Adipocyte (in vitro differentiated cells): ENCODE results near the gene KCNK16.

Source experiments
- DNase-seq: peaks from one replicate; pipeline ENCODE4 v3.0.0-alpha.2; 2015; ENCODE audit warnings: low read depth
- H3K27me3 ChIP-seq: replicated peaks from 2 replicates; pipeline ENCODE4 v1.7.0; 2013; ENCODE audit warnings: mild to moderate bottlenecking, low read length, moderate library complexity; ENCODE audit not compliant: control insufficient read depth, insufficient read depth
- H3K36me3 ChIP-seq: 2 replicates; pipeline ENCODE4 v1.7.0; 2013; ENCODE audit warnings: low read length, mild to moderate bottlenecking, moderate library complexity; ENCODE audit not compliant: control insufficient read depth, insufficient read depth, severe bottlenecking
- H3K4me1 ChIP-seq: 2 replicates; pipeline ENCODE4 v1.7.0; 2013; ENCODE audit warnings: mild to moderate bottlenecking, low read length, moderate library complexity; ENCODE audit not compliant: control insufficient read depth, insufficient read depth
- H3K4me3 ChIP-seq: 2 replicates; pipeline ENCODE4 v1.7.0; 2013; ENCODE audit warnings: mild to moderate bottlenecking, low read length, moderate library complexity
- H3K9ac ChIP-seq: 2 replicates; pipeline ENCODE4 v1.7.0; 2013; ENCODE audit warnings: mild to moderate bottlenecking, low read length, moderate library complexity
- H3K9me3 ChIP-seq: 2 replicates; pipeline ENCODE4 v1.7.0; 2013; ENCODE audit warnings: mild to moderate bottlenecking, low read length, moderate library complexity; ENCODE audit not compliant: control insufficient read depth

KCNK16 gene

GRCh38 chr6:39303425-39304153 is 18.9 kb downstream of the KCNK16 start:
- no peaks in the 10 kb centered on the region for H3K36me3 ChIP-seq
- no peak overlapping the region for H3K4me3 ChIP-seq
- no peak overlapping the region for H3K9ac ChIP-seq
- H3K4me1 ChIP-seq: no peaks in the 10 kb centered on the region
- peaks cover 3% of the 10 kb centered on the region for H3K9me3 ChIP-seq
- DNase-seq: no peak
- H3K27me3 ChIP-seq: peaks cover 18% of the 10 kb centered on the region

- DNase-seq: peak; percentile 84
- peaks cover 6% of the 10 kb centered on the region for H3K4me1 ChIP-seq
- peaks cover 18% of the 10 kb centered on the region for H3K27me3 ChIP-seq
- H3K4me3 ChIP-seq: no peak overlapping the region
- no peaks in the 10 kb centered on the region for H3K36me3 ChIP-seq
- H3K9me3 ChIP-seq: peaks cover 3% of the 10 kb centered on the region
- H3K9ac ChIP-seq: no peak overlapping the region
These were observed 19.7 kb downstream of the KCNK16 start for GRCh38 chr6:39302669-39303424.

GRCh38 chr6:39302011-39302410 is 20.5 kb downstream of the KCNK16 start:
- Histone ChIP-seq H3K9me3 (peaks cover 3% of the 10 kb centered on the region), H3K36me3 (no peaks in the 10 kb centered on the region)
- DNase-seq: no peak

GRCh38 chr6:39301606-39302005 is 20.9 kb downstream of the KCNK16 start:
- peaks cover 18% of the 10 kb centered on the region for H3K4me1 ChIP-seq
- H3K27me3 ChIP-seq: peaks cover 13% of the 10 kb centered on the region
- no peak overlapping the region for H3K4me3 ChIP-seq
- H3K36me3 ChIP-seq: no peaks in the 10 kb centered on the region
- no peak overlapping the region for H3K9ac ChIP-seq
- DNase-seq: no peak
- H3K9me3 ChIP-seq: peaks cover 3% of the 10 kb centered on the region

More at GRCh38 chr6:39302011-39302410, 20.5 kb downstream of the KCNK16 start:
- H3K4me3 ChIP-seq: no peak overlapping the region
- peaks cover 13% of the 10 kb centered on the region for H3K27me3 ChIP-seq
- H3K9ac ChIP-seq: no peak overlapping the region
- H3K4me1 ChIP-seq: peaks cover 14% of the 10 kb centered on the region

GRCh38 chr6:39300739-39301138 is 21.8 kb downstream of the KCNK16 start:
- Histone ChIP-seq H3K36me3 (no peaks in the 10 kb centered on the region), H3K9me3 (peaks cover 3% of the 10 kb centered on the region), H3K9ac (no peak overlapping the region), H3K27me3 (peaks cover 8% of the 10 kb centered on the region), H3K4me1 (peaks cover 27% of the 10 kb centered on the region), H3K4me3 (no peak overlapping the region)
- no peak for DNase-seq

GRCh38 chr6:39298061-39298460 is 24.4 kb downstream of the KCNK16 start:
- H3K9me3 ChIP-seq: no peaks in the 10 kb centered on the region
- no peaks in the 10 kb centered on the region for H3K36me3 ChIP-seq
- no peak for DNase-seq
- H3K4me1 ChIP-seq: peaks cover 38% of the 10 kb centered on the region
- no peaks in the 10 kb centered on the region for H3K27me3 ChIP-seq
- no peak overlapping the region for H3K4me3 ChIP-seq
- H3K9ac ChIP-seq: no peak overlapping the region

GRCh38 chr6:39296745-39297640 is 25.5 kb downstream of the KCNK16 start:
- Histone ChIP-seq H3K27me3 (no peaks in the 10 kb centered on the region), H3K4me3 (peak overlapping the region; percentile 59), H3K36me3 (no peaks in the 10 kb centered on the region), H3K4me1 (peaks cover 38% of the 10 kb centered on the region), H3K9ac (no peak overlapping the region), H3K9me3 (no peaks in the 10 kb centered on the region)
- peak; percentile 12 for DNase-seq

GRCh38 chr6:39295611-39296011 is 26.9 kb downstream of the KCNK16 start:
- no peak for DNase-seq
- Histone ChIP-seq H3K36me3 (no peaks in the 10 kb centered on the region), H3K27me3 (no peaks in the 10 kb centered on the region), H3K4me1 (peaks cover 38% of the 10 kb centered on the region), H3K9me3 (no peaks in the 10 kb centered on the region), H3K4me3 (no peak overlapping the region), H3K9ac (no peak overlapping the region)

GRCh38 chr6:39294899-39295298 is 27.6 kb downstream of the KCNK16 start:
- Histone ChIP-seq H3K9ac (no peak overlapping the region), H3K27me3 (no peaks in the 10 kb centered on the region), H3K4me1 (peaks cover 38% of the 10 kb centered on the region), H3K4me3 (no peak overlapping the region), H3K9me3 (no peaks in the 10 kb centered on the region), H3K36me3 (no peaks in the 10 kb centered on the region)
- no peak for DNase-seq

- H3K36me3 ChIP-seq: no peaks in the 10 kb centered on the region
- H3K9ac ChIP-seq: no peak overlapping the region
- peaks cover 38% of the 10 kb centered on the region for H3K4me1 ChIP-seq
- H3K9me3 ChIP-seq: no peaks in the 10 kb centered on the region
- no peaks in the 10 kb centered on the region for H3K27me3 ChIP-seq
- H3K4me3 ChIP-seq: no peak overlapping the region
- DNase-seq: no peak
These were observed 28.4 kb downstream of the KCNK16 start for GRCh38 chr6:39294133-39294532.

- Histone ChIP-seq H3K36me3 (no peaks in the 10 kb centered on the region), H3K27me3 (no peaks in the 10 kb centered on the region), H3K4me1 (peaks cover 30% of the 10 kb centered on the region), H3K9me3 (no peaks in the 10 kb centered on the region), H3K9ac (no peak overlapping the region), H3K4me3 (no peak overlapping the region)
- DNase-seq: no peak
These were observed 29.9 kb downstream of the KCNK16 start for GRCh38 chr6:39292637-39293036.
